ENCODE data around the gene MEIOB. TPM values are rescaled to one million over a fixed set of nuclear protein-coding genes. Genes with fewer than 3 reads are reported as not detected.

The MEIOB gene
- polyA plus RNA-seq, 3 donors = not detected

DNA sequence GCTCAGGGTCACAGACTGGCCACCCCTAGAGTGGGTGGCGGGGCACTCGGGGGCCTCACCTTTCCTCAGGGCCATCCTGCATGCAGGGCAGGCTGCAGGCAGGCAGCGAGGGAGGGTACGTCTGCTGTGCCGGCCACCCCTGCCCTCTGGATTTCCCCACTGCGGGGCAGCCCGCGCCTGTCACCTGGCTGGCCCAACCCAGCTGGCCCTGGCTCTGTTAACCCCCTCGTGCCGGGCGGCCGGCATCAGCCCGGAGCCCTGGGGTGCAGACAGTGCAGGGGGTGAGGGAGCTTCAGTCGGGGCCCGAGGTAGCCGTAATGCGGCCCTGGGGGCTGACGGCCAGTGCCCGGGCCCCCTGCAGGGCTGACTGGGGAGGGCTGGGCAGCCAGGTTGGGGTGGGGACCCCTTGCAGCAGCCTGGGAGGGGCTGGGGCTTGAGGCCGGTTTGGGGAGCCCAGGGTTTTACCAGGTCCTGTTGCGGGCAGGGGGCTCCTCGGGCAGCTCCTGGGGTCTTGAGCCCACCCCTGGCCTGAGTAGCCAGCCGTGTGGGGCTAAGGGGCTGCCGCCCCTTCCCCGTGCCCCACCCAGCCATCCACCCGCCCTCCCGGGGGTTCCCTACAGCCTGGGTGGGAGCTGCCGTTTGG is 78.3 kb downstream of the MEIOB start, which contains the start of gene IGFALS:
Gene IGFALS, minus strand, starts transcription at position 128 of the 643 bp plus-strand sequence. Its CDS starts 53 bp downstream, at position 75.
- Histone ChIP-seq H4K20me1 (ENCODE audit: insufficient read depth, low read length) (no peaks in the 10 kb centered on the region), H3K4me1 (ENCODE audit: control insufficient read depth in 1 of 2, insufficient read depth in 2 of 2, low read length in 2 of 2) (no peaks in the 10 kb centered on the region), H3K4me2 (replicated peaks; ENCODE audit: extremely low read depth, low read length, poor library complexity, severe bottlenecking) (no peak within 1 kb of the TSS), H3K4me3 (replicated peaks in 1 of 3; ENCODE audit: low read depth in 2 of 3, low read length in 3 of 3) (no peak within 1 kb of the TSS), H3K79me2 (ENCODE audit: insufficient read depth, low read length) (no peaks in the 10 kb centered on the region), H3K27me3 (ENCODE audit: control insufficient read depth in 2 of 2, insufficient read depth in 2 of 2, low read length in 2 of 2) (no peaks in the 10 kb centered on the region), H3K9ac (ENCODE audit: insufficient read depth, low read length, poor library complexity, severe bottlenecking) (no peak within 1 kb of the TSS), H3K27ac (ENCODE audit: low read depth in 1 of 2, low read length in 2 of 2) (no peak within 1 kb of the TSS), H3K9me3 (replicated peaks in 1 of 2; ENCODE audit: control insufficient read depth in 1 of 2, insufficient read depth in 1 of 2, low read length in 2 of 2) (peaks cover 5 to 14% of the 10 kb centered on the region in 2 donors), H2AFZ (ENCODE audit: insufficient read depth, low read depth, low read length, poor library complexity, severe bottlenecking) (no peak within 1 kb of the TSS), H3K36me3 (replicated peaks in 1 of 2; ENCODE audit: control insufficient read depth in 1 of 2, insufficient read depth in 2 of 2, low read length in 2 of 2) (peaks cover 17 to 19% of the 10 kb centered on the region in 2 donors)
- Mint-ChIP-seq H3K27me3 (ENCODE audit: low read depth in 3 of 3) (peaks cover 0 to 2% (median 0%) of the 10 kb centered on the region in 3 donors), H3K9me3 (peaks cover 2 to 21% (median 14%) of the 10 kb centered on the region in 7 donors), H3K27ac (no peak within 1 kb of the TSS), H3K4me3 (no peak within 1 kb of the TSS), H3K4me1 (no peaks in the 10 kb centered on the region), H3K36me3 (peaks cover 7 to 20% of the 10 kb centered on the region in 2 donors)
- no peak for DNase-seq
- intact Hi-C loops (cut with micrococcal nuclease) = no loop called here
- 89% methylated on average over 26 of the region's 28 CpGs for WGBS (ENCODE audit: insufficient coverage)
- TF ChIP-seq, protein P1, sequence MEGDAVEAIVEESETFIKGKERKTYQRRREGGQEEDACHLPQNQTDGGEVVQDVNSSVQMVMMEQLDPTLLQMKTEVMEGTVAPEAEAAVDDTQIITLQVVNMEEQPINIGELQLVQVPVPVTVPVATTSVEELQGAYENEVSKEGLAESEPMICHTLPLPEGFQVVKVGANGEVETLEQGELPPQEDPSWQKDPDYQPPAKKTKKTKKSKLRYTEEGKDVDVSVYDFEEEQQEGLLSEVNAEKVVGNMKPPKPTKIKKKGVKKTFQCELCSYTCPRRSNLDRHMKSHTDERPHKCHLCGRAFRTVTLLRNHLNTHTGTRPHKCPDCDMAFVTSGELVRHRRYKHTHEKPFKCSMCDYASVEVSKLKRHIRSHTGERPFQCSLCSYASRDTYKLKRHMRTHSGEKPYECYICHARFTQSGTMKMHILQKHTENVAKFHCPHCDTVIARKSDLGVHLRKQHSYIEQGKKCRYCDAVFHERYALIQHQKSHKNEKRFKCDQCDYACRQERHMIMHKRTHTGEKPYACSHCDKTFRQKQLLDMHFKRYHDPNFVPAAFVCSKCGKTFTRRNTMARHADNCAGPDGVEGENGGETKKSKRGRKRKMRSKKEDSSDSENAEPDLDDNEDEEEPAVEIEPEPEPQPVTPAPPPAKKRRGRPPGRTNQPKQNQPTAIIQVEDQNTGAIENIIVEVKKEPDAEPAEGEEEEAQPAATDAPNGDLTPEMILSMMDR (IDR thresholded peaks at IDR 0.05) = no peak

DNA sequence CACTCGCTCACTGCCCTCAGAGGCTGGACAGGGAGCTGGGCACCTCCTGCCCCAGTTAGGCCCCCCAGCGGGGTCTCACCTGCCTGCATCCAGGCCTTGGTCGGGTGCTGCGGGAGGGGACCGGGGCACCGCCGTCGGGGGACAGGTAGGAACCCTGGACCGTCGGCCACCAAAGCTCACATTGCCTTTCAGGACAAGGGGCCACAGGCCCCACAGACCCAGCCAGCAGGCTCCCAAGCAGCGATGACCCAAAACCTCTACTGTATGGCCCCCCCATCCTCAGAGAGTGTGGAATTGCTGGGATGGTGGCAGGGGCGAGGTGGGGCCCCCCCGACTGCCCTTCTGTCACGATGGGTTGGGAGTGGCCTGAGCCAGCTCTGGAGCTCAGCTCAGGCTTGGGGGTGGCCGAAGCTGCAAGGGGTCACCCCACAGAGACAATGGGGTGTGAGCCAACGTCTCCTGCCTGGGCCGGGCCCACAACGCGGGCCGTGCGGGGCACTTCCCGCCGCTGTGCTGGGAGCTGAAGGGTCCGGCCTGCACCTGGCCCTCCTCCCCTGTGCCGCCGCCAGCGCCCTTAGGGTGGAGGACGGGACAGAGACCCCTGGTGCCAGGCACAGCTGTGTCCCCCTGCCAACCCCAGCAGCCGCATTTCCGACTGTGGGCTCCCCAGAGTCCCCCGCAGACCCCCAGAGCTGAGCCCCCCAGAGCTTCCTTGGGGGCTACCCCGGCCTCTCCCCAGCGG is 79.0 kb downstream of the MEIOB start:
- no peak for DNase-seq
- no peak overlapping the region for H3K4me2 ChIP-seq (replicated peaks; ENCODE audit: extremely low read depth, low read length, poor library complexity, severe bottlenecking)
- H4K20me1 ChIP-seq (ENCODE audit: insufficient read depth, low read length) = peaks cover 2% of the 10 kb centered on the region
- Mint-ChIP-seq H3K4me3 (no peak overlapping the region), H3K27ac (no peak overlapping the region), H3K36me3 (peaks cover 7 to 26% of the 10 kb centered on the region in 2 donors), H3K27me3 (ENCODE audit: low read depth in 3 of 3) (peaks cover 0 to 2% (median 0%) of the 10 kb centered on the region in 3 donors), H3K9me3 (peaks cover 2 to 14% (median 8%) of the 10 kb centered on the region in 7 donors), H3K4me1 (no peaks in the 10 kb centered on the region)
- peaks cover 23 to 26% of the 10 kb centered on the region in 2 donors for H3K36me3 ChIP-seq (replicated peaks in 1 of 2; ENCODE audit: control insufficient read depth in 1 of 2, insufficient read depth in 2 of 2, low read length in 2 of 2)
- H3K9me3 ChIP-seq (replicated peaks in 1 of 2; ENCODE audit: control insufficient read depth in 1 of 2, insufficient read depth in 1 of 2, low read length in 2 of 2) = peaks cover 3 to 7% of the 10 kb centered on the region in 2 donors
- no peak overlapping the region for H3K27ac ChIP-seq (ENCODE audit: low read depth in 1 of 2, low read length in 2 of 2)
- H2AFZ ChIP-seq (ENCODE audit: insufficient read depth, low read depth, low read length, poor library complexity, severe bottlenecking) = no peak overlapping the region
- H3K27me3 ChIP-seq (ENCODE audit: control insufficient read depth in 2 of 2, insufficient read depth in 2 of 2, low read length in 2 of 2) = no peaks in the 10 kb centered on the region
- no peaks in the 10 kb centered on the region for H3K4me1 ChIP-seq (ENCODE audit: control insufficient read depth in 1 of 2, insufficient read depth in 2 of 2, low read length in 2 of 2)
- intact Hi-C loops (cut with micrococcal nuclease) = no loop called here
- whole genome bisulfite sequencing (ENCODE audit: insufficient coverage) = 94% methylated on average over 22 of the region's 33 CpGs
- H3K9ac ChIP-seq (ENCODE audit: insufficient read depth, low read length, poor library complexity, severe bottlenecking) = no peak overlapping the region
- H3K79me2 ChIP-seq (ENCODE audit: insufficient read depth, low read length) = no peaks in the 10 kb centered on the region
- TF ChIP-seq, protein P1 (IDR thresholded peaks at IDR 0.05) = no peak
- H3K4me3 ChIP-seq (replicated peaks in 1 of 3; ENCODE audit: low read depth in 2 of 3, low read length in 3 of 3) = no peak overlapping the region

Measured in CD14-positive monocyte (primary cell).